HepG2 (cell line): Measurements from ENCODE around the gene ANKRD31. TPM values are rescaled to one million over a fixed set of nuclear protein-coding genes. Genes with fewer than 3 reads are reported as not detected.
"Not testable (repeated sequence)": the region's sequence is repeated elsewhere in the genome, so short reads cannot be mapped to it uniquely, and the experiment has no call there.

Experiments used
- ATAC-seq: fragments of 200-7000 bp; cut with Tn5 transposase; 3 replicates; pipeline ENCODE4 v1.9.1; 2020; ENCODE audit warnings: mild to moderate bottlenecking, moderate library complexity
- BruUV-seq: library from RNA; stranded (reverse); fragments of 400-500 nt; replicated peaks from 2 replicates; lab custom pipeline; 2021; lab: Mats Ljungman, UMichigan
- CTCF ChIA-PET: fragments of 300-600 bp; formaldehyde crosslinking; extraction: SDS; loops from one replicate; lab custom pipeline; 2021; ENCODE audit warnings: low total read pairs, inconsistent platforms, low intra/inter-chr PET ratio; lab: Yijun Ruan, JAX
- POLR2A ChIA-PET: fragments of 350-600 bp; sonication (Branson Sonifier 250); formaldehyde crosslinking; loops from one replicate; lab custom pipeline; 2020; ENCODE audit warnings: antibody characterized with exemption, inconsistent platforms; lab: Yijun Ruan, JAX
- DNase-seq: peaks from one replicate; pipeline ENCODE4 v3.0.0-alpha.2; 2015; ENCODE audit warnings: low spot score
- FAIRE-seq: peaks from 3 replicates; lab custom pipeline; 2011; peaks lifted over from hg19 to GRCh38; lab: Jason Lieb, UNC
- H2AFZ ChIP-seq: one replicate; pipeline ENCODE4 v1.6.1; 2011; ENCODE audit warnings: low read length, inconsistent platforms
- H3K27ac ChIP-seq: fragments of 300-600 bp; 3 replicates; pipeline ENCODE4 v1.8.0; 2011; ENCODE audit warnings: mixed run types, mild to moderate bottlenecking, mixed read lengths, low read length, inconsistent platforms; ENCODE audit not compliant: insufficient read depth; ENCODE audit errors: extremely low read length
- H3K27me3 ChIP-seq, 2 experiments: fragments of 200-600 bp in 1 of 2; 2 replicates in 1 of 2; 3 replicates in 1 of 2; pipeline versions ENCODE4 v1.6.0 to v1.8.0; 2011; ENCODE audit warnings: low read length in 2 of 2, mild to moderate bottlenecking in 2 of 2, moderate library complexity in 2 of 2, inconsistent platforms in 1 of 2; ENCODE audit not compliant: insufficient read depth in 2 of 2, control insufficient read depth in 1 of 2
- H3K36me3 ChIP-seq, 2 experiments: fragments of 200-600 bp in 1 of 2; replicated peaks in 1 of 2; 2 replicates in 1 of 2; 3 replicates in 1 of 2; pipeline versions ENCODE4 v1.5.1 to v1.8.0; 2011; ENCODE audit warnings: low read length in 2 of 2, inconsistent platforms in 1 of 2; ENCODE audit not compliant: insufficient read depth in 2 of 2, control insufficient read depth in 1 of 2
- H3K4me1 ChIP-seq: 2 replicates; pipeline ENCODE4 v1.5.1; 2012; ENCODE audit warnings: low read length, inconsistent platforms; ENCODE audit not compliant: insufficient read depth
- H3K4me2 ChIP-seq: 2 replicates; pipeline ENCODE4 v1.6.0; 2011; ENCODE audit warnings: low read depth, low read length, inconsistent platforms
- H3K4me3 ChIP-seq, 3 experiments: fragments of 200-600 bp in 1 of 3; sonication (generic), shearing (Covaris generic) in 1 of 3; replicated peaks in 1 of 3; 2 replicates each; pipeline ENCODE4 v1.5.1; 2011 to 2016; ENCODE audit warnings: low read length in 3 of 3, inconsistent platforms in 2 of 3, low read depth in 2 of 3, mild to moderate bottlenecking in 2 of 3, control low read depth in 1 of 3, mixed read lengths in 1 of 3; ENCODE audit not compliant: insufficient read depth in 1 of 3
- H3K79me2 ChIP-seq: one replicate; pipeline ENCODE4 v1.6.1; 2011; ENCODE audit warnings: low read length, inconsistent platforms; ENCODE audit not compliant: insufficient read depth
- H3K9ac ChIP-seq: 2 replicates; pipeline ENCODE4 v1.6.0; 2011; ENCODE audit warnings: mild to moderate bottlenecking, low read depth, low read length, inconsistent platforms; ENCODE audit not compliant: insufficient read depth
- H3K9me3 ChIP-seq: 2 replicates; pipeline ENCODE4 v1.5.1; 2012; ENCODE audit warnings: mild to moderate bottlenecking, low read length
- H4K20me1 ChIP-seq: 2 replicates; pipeline ENCODE4 v1.6.0; 2011; ENCODE audit warnings: inconsistent platforms, mild to moderate bottlenecking, low read length, moderate library complexity; ENCODE audit not compliant: insufficient read depth
- BRF2 ChIP-seq: sonication (generic); formaldehyde crosslinking; IDR thresholded peaks from 2 replicates; pipeline ENCODE4 v1.8.1; 2022; ENCODE audit warnings: mild to moderate bottlenecking, missing genetic modification reagents
- HOXA5 ChIP-seq: sonication (generic); formaldehyde crosslinking; IDR thresholded peaks from 2 replicates; pipeline ENCODE4 v1.4.0; 2020; ENCODE audit warnings: missing genetic modification reagents
- MIXL1 ChIP-seq: IDR thresholded peaks from 2 replicates; pipeline ENCODE4 v1.6.1; 2016
- RAD21 ChIP-seq: fragments of 450-650 bp; formaldehyde crosslinking; IDR thresholded peaks from 2 replicates; pipeline ENCODE4 v1.5.0; 2020; ENCODE audit warnings: mild to moderate bottlenecking
- TGIF2 ChIP-seq: IDR thresholded peaks from 2 replicates; pipeline ENCODE4 v1.6.1; 2016; ENCODE audit warnings: control low read depth, missing compliant biosample characterization
- ZNF276 ChIP-seq: sonication (generic); formaldehyde crosslinking; IDR thresholded peaks from 2 replicates; pipeline ENCODE4 v1.4.0; 2020; ENCODE audit warnings: mild to moderate bottlenecking, low read depth, missing genetic modification reagents
- ZNF619 ChIP-seq: sonication (generic); formaldehyde crosslinking; IDR thresholded peaks from 2 replicates; pipeline ENCODE4 v1.4.0; 2020; ENCODE audit warnings: mild to moderate bottlenecking, missing genetic modification reagents
- WGBS: methylation state at CpG from one replicate; pipeline ENCODE4 v1.1.6; 2017; ENCODE audit warnings: low lambda C conversion rate; 5-methylcytosine and 5-hydroxymethylcytosine counted together
- in situ Hi-C: cut with HindIII; loops from 2 replicates; pipeline ENCODE4 v1.10.0; 2017; ENCODE audit warnings: low pct_unique_long_range_greater_than_20kb; ENCODE audit not compliant: extremely low pct_ligation_motif_present
- intact Hi-C: fragments of 100-400 bp; cut with micrococcal nuclease; formaldehyde crosslinking; loops from one replicate; pipeline ENCODE4 v1.10.0; 2022; ENCODE audit not compliant: unreplicated experiment
- polyA plus RNA-seq, 8 experiments: library from polyadenylated mRNA; depleted of rRNA in 3 of 8; stranded (reverse) in 7 of 8; unstranded in 1 of 8; fragments of >200 nt; fragmentation: Illumina TruSeq in 4 of 8; extraction: Trizol in 4 of 8; gene quantifications; 2 replicates each; pipeline versions ENCODE4 v1.2.1 to v1.2.3, GENCODE V29; 2011 to 2016; ENCODE audit warnings: low read depth in 4 of 8, missing spikeins in 1 of 8, mixed read lengths in 1 of 8; ENCODE audit not compliant: insufficient read depth in 1 of 8
- total RNA-seq, 5 experiments: library from RNA; depleted of rRNA; stranded (reverse); fragments of >200 nt; fragmentation: Illumina TruSeq; extraction: Trizol; gene quantifications; 2 replicates each; pipeline ENCODE4 v1.2.3, GENCODE V29; 2016; ENCODE audit warnings: low read depth in 1 of 5

Gene ANKRD31
- total and polyA plus RNA-seq, 2 of the 13 experiments (the other 11 are each of a cell fraction or from before 2014, with no cell fraction given) = 0.01 to 0.09 TPM

DNA sequence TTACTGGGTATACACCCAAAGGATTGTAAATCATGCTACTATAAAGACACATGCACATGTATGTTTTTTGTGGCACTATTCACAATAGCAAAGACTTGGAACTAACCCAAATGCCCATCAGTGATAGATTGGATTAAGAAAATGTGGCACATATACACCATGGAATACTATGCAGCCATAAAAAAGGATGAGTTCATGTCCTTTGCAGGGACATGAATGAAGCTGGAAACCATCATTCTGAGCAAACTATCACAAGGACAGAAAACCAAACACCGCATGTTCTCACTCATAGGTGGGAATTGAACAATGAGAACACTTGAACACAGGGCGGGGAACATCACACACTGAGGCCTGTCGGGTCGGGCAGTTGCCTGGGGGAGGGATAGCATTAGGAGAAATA is 61.8 kb downstream of the ANKRD31 start:
- in situ Hi-C loops, ATAC-seq, H3K4me2 ChIP-seq, BruUV-seq, H3K9me3 ChIP-seq, CTCF ChIA-PET, H3K27ac ChIP-seq, H3K36me3 ChIP-seq, H3K27me3 ChIP-seq, intact Hi-C loops, H3K4me1 ChIP-seq, H3K4me3 ChIP-seq, DNase-seq, H3K79me2 ChIP-seq, H4K20me1 ChIP-seq, H2AFZ ChIP-seq, H3K9ac ChIP-seq, POLR2A ChIA-PET, FAIRE-seq: not testable (repeated sequence)
- 52% methylated on average over 4 of the region's 4 CpGs for WGBS

- Histone ChIP-seq H3K27ac (no peak overlapping the region), H3K36me3 (no peaks in the 10 kb centered on the region), H3K4me3 (no peak overlapping the region), H3K4me1 (no peaks in the 10 kb centered on the region), H3K27me3 (no peaks in the 10 kb centered on the region), H2AFZ (no peak overlapping the region), H3K9ac (no peak overlapping the region), H3K79me2 (no peaks in the 10 kb centered on the region), H3K4me2 (no peak overlapping the region), H3K9me3 (no peaks in the 10 kb centered on the region), H4K20me1 (no peaks in the 10 kb centered on the region)
- FAIRE-seq (no peak), DNase-seq (no peak), ATAC-seq (no peak)
- no peak for TF ChIP-seq RAD21
- no peak for TF ChIP-seq BRF2 (CRISPR knock-in tag)
- TF ChIP-seq MIXL1 = no peak
- no peak for TF ChIP-seq ZNF276 (CRISPR knock-in tag)
- TF ChIP-seq TGIF2 (CRISPR knock-in tag) = no peak
- TF ChIP-seq HOXA5 = no peak
- no peak for TF ChIP-seq ZNF619 (CRISPR knock-in tag)
- ChIA-PET CTCF (no interaction called here), POLR2A (no interaction called here)
- 28% methylated on average over 2 of the region's 2 CpGs for WGBS
- in situ Hi-C loops (no loop called here), intact Hi-C loops (no loop called here)
- BruUV-seq = no TSS peak
Measured at GRCh38 chr5:75169516-75169915, 67.2 kb downstream of the ANKRD31 start.
